Stimulated activated CD8-positive, alpha-beta memory T cell treated with anti-CD3 and anti-CD28 coated beads, Interleukin-15, amount 100 ng/mL, for 4 hours (primary cell): ENCODE data around the gene C2orf92.

Experiments
- DNase-seq, 2 donors: peaks; one replicate each; pipeline ENCODE4 v3.0.0-alpha.2; 2020; ENCODE audit warnings: low read depth in 2 of 2

C2orf92 gene

GRCh38 chr2:97745474-97746174, 76.1 kb downstream of the C2orf92 start:
- DNase-seq: peak in 1 of 2 donors; percentile 29

- no peak for DNase-seq
Measured at GRCh38 chr2:97747285-97747684, 77.8 kb downstream of the C2orf92 start.

GRCh38 chr2:97747716-97748115, 78.2 kb downstream of the C2orf92 start:
- no peak for DNase-seq

DNA sequence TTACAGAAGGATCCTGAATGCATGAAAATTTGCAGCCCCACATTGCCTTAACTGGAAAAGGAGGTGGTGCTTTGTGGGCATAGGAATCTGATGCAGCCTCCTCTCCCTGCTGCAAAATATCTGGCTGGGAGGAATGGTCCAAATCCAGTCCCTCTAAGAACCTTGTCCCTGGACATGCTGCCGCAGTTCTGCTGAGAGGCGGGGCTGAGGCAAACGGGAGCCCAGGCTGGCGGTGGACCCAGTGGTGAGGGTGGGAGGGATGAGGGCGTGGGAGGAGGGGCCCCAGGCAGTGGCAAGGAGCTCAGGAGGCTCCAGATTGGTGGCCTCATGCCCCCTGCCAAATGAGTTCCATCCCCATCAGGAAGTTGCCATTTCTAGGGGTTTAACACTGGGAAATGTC, 80.1 kb downstream of the C2orf92 start:
- DNase-seq: no peak

DNA sequence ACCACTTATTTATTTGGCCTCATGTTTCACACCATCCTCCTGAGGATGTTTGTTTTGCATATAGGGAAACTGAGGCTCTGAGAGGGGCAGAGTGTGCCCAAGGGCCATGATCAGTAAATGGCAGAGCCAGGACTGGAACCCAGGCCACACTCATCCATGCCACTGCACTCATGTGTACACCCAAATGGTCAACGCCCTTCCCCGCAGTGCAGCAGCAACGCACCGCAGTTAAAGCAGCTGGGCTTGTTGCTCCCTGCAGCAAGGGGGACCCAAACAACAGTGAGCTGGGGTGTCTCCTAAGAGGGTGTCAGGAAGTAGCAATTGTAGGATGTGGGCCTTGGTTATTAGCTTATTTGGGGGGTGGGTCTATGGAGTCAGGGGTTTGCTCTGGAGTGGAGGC, 80.5 kb downstream of the C2orf92 start:
- DNase-seq: no peak

GRCh38 chr2:97751752-97752151, 82.2 kb downstream of the C2orf92 start:
- no peak for DNase-seq
